Measurements from ENCODE around the gene VSIG10L2.

DNA sequence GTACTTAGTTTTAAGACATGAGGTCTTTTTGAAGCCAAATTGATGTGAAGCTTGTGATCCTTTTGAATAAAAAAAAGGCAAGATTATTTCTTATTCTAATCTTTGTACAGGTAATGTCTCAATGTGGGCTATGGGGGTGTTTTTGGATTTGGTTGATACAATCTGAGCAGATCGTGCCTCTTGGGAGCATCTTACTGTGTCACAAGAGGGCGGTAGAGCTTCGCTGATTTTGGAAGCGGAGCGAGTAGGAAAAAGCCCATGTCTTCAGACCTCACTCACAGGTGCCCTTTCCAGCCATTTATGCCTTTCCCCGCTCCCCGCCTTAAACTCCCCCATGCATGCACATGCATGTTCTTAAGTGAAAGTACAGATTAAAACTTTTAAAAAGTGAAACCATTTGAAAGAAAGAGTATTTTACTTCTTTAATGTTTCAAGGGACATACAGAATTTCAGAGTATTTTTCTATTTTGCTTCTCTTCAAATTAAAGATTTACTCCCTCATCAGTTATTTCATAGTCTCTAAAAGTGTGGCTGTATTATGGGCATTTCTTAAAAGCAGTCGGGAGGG lies 22.7 kb upstream of the VSIG10L2 start:
- TF ChIP-seq EZH2 (IDR thresholded peaks at IDR 0.05; ENCODE audit: insufficient read depth, poor library complexity, severe bottlenecking): no peak
- TF ChIP-seq EZH2phosphoT487 (IDR thresholded peaks at IDR 0.05; ENCODE audit: insufficient read depth, low read depth): no peak

Measured in GM23248 (cell line).